GM18858 (cell line): ENCODE measurements around the gene PNMT.

ENCODE experiments used
- ATAC-seq: cut with Tn5 transposase; IDR thresholded peaks from one replicate; pipeline ENCODE4 v1.9.1; 2021; ENCODE audit not compliant: unreplicated experiment

The PNMT gene

GRCh38 chr17:39632153-39632941 lies 35.9 kb upstream of the PNMT start:
- ATAC-seq: no peak

GRCh38 chr17:39633570-39634183 lies 34.6 kb upstream of the PNMT start:
- ATAC-seq: no peak

GRCh38 chr17:39634384-39634871 lies 33.8 kb upstream of the PNMT start:
- ATAC-seq: no peak

GRCh38 chr17:39635614-39636176 lies 32.6 kb upstream of the PNMT start:
- no peak for ATAC-seq

- no peak for ATAC-seq
Measured at GRCh38 chr17:39636587-39636926, 31.7 kb upstream of the PNMT start.

- ATAC-seq: no peak
Measured at GRCh38 chr17:39636927-39637736, 31.1 kb upstream of the PNMT start, which contains the start of gene STARD3. STARD3 (plus strand) TSS chr17:39637144; CDS start chr17:39653532, 16,388 bp downstream.

GRCh38 chr17:39638317-39638716 lies 29.9 kb upstream of the PNMT start:
- no peak for ATAC-seq

GRCh38 chr17:39639043-39639442 lies 29.2 kb upstream of the PNMT start:
- no peak for ATAC-seq

- ATAC-seq: no peak
Measured at GRCh38 chr17:39639566-39640458, 28.4 kb upstream of the PNMT start.

GRCh38 chr17:39640591-39641031 lies 27.6 kb upstream of the PNMT start:
- ATAC-seq: no peak

GRCh38 chr17:39641097-39641496 lies 27.2 kb upstream of the PNMT start:
- no peak for ATAC-seq

- ATAC-seq: no peak
Measured at GRCh38 chr17:39641883-39642282, 26.4 kb upstream of the PNMT start.

GRCh38 chr17:39642291-39643074 lies 25.8 kb upstream of the PNMT start:
- ATAC-seq: no peak

- ATAC-seq: no peak
Measured at GRCh38 chr17:39643271-39643670, 25.0 kb upstream of the PNMT start.

- ATAC-seq: no peak
Measured at GRCh38 chr17:39647256-39647655, 21.0 kb upstream of the PNMT start.

GRCh38 chr17:39648616-39649366 lies 19.5 kb upstream of the PNMT start:
- no peak for ATAC-seq

- ATAC-seq: no peak
Measured at GRCh38 chr17:39650121-39650579, 18.1 kb upstream of the PNMT start.

GRCh38 chr17:39651923-39652586 lies 16.2 kb upstream of the PNMT start:
- ATAC-seq: no peak
